SK-MEL-5 (cell line): ENCODE results near the gene FOLH1. TPM values are rescaled to one million over a fixed set of nuclear protein-coding genes. Genes with fewer than 3 reads are reported as not detected.
"Not testable (repeated sequence)": the region's sequence is repeated elsewhere in the genome, so short reads cannot be mapped to it uniquely, and the experiment has no call there.

ENCODE experiments used
- DNase-seq: peaks from one replicate; pipeline ENCODE4 v3.0.0-alpha.2; 2016; ENCODE audit warnings: low read depth, low spot score
- in situ Hi-C: cut with HindIII; loops from 2 replicates; pipeline ENCODE4 v1.10.0; 2016; ENCODE audit warnings: low sequenced_read_pairs, high pct_unique_total_duplicates, low pct_unique_long_range_greater_than_20kb
- polyA plus RNA-seq, 2 experiments: library from polyadenylated mRNA; depleted of rRNA; stranded (reverse); fragments of >200 nt; gene quantifications; 2 replicates each; pipeline ENCODE4 v1.2.3, GENCODE V29; 2015
- total RNA-seq: library from RNA; depleted of rRNA; stranded (reverse); fragments of >200 nt; shearing (Covaris generic); gene quantifications from 2 replicates; pipeline ENCODE4 v1.2.3, GENCODE V29; 2014; rRNA removed

Gene FOLH1
- 7.0 and 7.4 TPM in 2 replicates for total RNA-seq
- 11.3 and 13.7 TPM in 2 replicates for polyA plus RNA-seq (2015; cell fraction: cytosol; rRNA removed)
- polyA plus RNA-seq (2015; cell fraction: nucleus; rRNA removed), result 5.5 and 7.7 TPM in 2 replicates

GRCh38 chr11:49208006-49208721, at the start of gene FOLH1:
TSS of gene FOLH1 (minus strand) at chr11:49208602. CDS start at chr11:49208409, 193 bp downstream.
- DNase-seq, result peak; percentile 63
- in situ Hi-C loops, result no loop called here

- in situ Hi-C loops, DNase-seq: not testable (repeated sequence)
Measured at GRCh38 chr11:49255148-49255547, 46.7 kb upstream of the FOLH1 start.

- in situ Hi-C loops, DNase-seq: not testable (repeated sequence)
Measured at GRCh38 chr11:49251212-49251611, 42.8 kb upstream of the FOLH1 start.

GRCh38 chr11:49250398-49251115, 42.2 kb upstream of the FOLH1 start:
- in situ Hi-C loops, DNase-seq: not testable (repeated sequence)

GRCh38 chr11:49249363-49249762, 41.0 kb upstream of the FOLH1 start:
- in situ Hi-C loops, DNase-seq: not testable (repeated sequence)

GRCh38 chr11:49233685-49234084, 25.3 kb upstream of the FOLH1 start:
- peak; percentile 53 for DNase-seq
- in situ Hi-C loops, result not testable (repeated sequence)

- DNase-seq, result peak; percentile 36
Measured at GRCh38 chr11:49233019-49233418, 24.6 kb upstream of the FOLH1 start.

GRCh38 chr11:49231725-49232124, 23.3 kb upstream of the FOLH1 start:
- peak; percentile 40 for DNase-seq
- in situ Hi-C loops, result not testable (repeated sequence)

More at GRCh38 chr11:49233019-49233418, 24.6 kb upstream of the FOLH1 start:
- in situ Hi-C loops, result not testable (repeated sequence)

- DNase-seq, result peak; percentile 85
- in situ Hi-C loops, result not testable (repeated sequence)
Measured at GRCh38 chr11:49230534-49230933, 22.1 kb upstream of the FOLH1 start.

GRCh38 chr11:49230001-49230400, 21.6 kb upstream of the FOLH1 start:
- in situ Hi-C loops, DNase-seq: not testable (repeated sequence)

GRCh38 chr11:49229136-49229535, 20.7 kb upstream of the FOLH1 start:
- in situ Hi-C loops, result not testable (repeated sequence)
- DNase-seq, result peak; percentile 44

GRCh38 chr11:49225255-49225785, 16.9 kb upstream of the FOLH1 start:
- DNase-seq, in situ Hi-C loops: not testable (repeated sequence)

GRCh38 chr11:49221112-49221511, 12.7 kb upstream of the FOLH1 start:
- in situ Hi-C loops, result no loop called here

GRCh38 chr11:49213026-49213560, 4.7 kb upstream of the FOLH1 start:
- in situ Hi-C loops, result no loop called here
- peak; percentile 26 for DNase-seq

More at GRCh38 chr11:49221112-49221511, 12.7 kb upstream of the FOLH1 start:
- DNase-seq, result peak; percentile 16

GRCh38 chr11:49206999-49207398, 1.4 kb downstream of the FOLH1 start:
- DNase-seq, in situ Hi-C loops: not testable (repeated sequence)

GRCh38 chr11:49202287-49202976, 6.0 kb downstream of the FOLH1 start:
- DNase-seq, result no peak

GRCh38 chr11:49196775-49197174, 11.6 kb downstream of the FOLH1 start:
- DNase-seq, in situ Hi-C loops: not testable (repeated sequence)

More at GRCh38 chr11:49202287-49202976, 6.0 kb downstream of the FOLH1 start:
- in situ Hi-C loops, result no loop called here
